Kidney capillary endothelial cell (primary cell): ENCODE results near the gene TCTA.
A peak's percentile ranks its signal among the peaks of the same experiment; 100 is the strongest.

Experiments used
- DNase-seq: peaks from one replicate; pipeline ENCODE4 v3.0.0-alpha.2; 2018; ENCODE audit warnings: low spot score

Gene TCTA

DNA sequence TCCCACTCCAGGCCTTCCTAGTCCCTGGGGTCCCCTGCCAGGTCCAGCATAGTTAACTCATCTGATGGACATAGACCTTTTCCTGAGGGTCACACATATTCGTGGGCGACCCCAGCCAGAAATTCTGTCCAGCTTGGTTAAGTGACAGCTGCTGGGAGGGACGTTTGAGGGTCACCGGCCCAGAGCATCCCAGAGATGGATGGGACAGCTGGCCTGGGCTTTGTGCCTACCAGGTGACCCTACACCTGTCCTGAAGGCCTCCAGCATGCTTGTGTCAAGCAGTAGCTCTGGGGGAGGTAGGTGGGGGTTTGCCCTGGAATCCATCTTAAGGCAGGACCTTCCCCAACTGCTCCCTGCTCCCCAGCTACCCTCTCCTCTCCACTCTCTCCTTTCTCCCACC lies 48.7 kb downstream of the TCTA start:
- DNase-seq = no peak

DNA sequence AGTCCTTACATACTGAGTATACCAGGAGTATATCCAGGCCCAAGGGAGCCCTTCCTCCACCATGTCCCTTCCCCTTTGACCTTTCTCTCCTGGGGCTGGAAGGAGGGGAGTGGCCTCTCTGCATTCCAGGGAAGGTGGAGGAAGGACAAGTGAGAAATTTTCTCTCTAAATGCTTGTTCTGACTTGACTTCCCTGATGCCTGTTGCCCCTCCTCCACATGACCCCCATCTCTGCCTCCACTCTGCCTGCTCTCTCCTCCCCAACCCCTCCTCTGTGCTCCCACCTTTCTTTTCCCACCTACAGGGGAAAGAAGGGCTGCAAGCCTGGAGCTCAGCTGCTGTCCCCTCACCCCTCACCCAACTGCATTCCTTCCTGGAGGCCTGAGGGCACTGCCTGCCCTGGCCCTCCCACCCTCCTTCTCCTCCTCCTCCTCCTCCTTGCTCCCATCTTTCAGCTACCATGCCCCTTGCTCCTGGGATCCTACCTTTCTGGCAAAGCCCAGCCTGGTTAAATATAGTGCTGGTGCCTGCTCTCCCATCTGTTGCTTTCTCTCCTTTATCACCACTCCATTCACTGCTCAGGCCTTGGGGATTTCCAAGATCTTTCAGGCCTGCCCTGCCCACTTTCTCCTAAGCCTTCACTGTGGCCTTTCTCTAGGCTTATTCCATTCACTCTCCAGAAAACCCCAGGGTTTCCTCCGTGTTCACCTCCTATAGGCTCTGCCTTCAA lies 49.4 kb downstream of the TCTA start:
- no peak for DNase-seq

GRCh38 chr3:49462222-49462621 lies 50.0 kb downstream of the TCTA start:
- peak; percentile 62 for DNase-seq

DNA sequence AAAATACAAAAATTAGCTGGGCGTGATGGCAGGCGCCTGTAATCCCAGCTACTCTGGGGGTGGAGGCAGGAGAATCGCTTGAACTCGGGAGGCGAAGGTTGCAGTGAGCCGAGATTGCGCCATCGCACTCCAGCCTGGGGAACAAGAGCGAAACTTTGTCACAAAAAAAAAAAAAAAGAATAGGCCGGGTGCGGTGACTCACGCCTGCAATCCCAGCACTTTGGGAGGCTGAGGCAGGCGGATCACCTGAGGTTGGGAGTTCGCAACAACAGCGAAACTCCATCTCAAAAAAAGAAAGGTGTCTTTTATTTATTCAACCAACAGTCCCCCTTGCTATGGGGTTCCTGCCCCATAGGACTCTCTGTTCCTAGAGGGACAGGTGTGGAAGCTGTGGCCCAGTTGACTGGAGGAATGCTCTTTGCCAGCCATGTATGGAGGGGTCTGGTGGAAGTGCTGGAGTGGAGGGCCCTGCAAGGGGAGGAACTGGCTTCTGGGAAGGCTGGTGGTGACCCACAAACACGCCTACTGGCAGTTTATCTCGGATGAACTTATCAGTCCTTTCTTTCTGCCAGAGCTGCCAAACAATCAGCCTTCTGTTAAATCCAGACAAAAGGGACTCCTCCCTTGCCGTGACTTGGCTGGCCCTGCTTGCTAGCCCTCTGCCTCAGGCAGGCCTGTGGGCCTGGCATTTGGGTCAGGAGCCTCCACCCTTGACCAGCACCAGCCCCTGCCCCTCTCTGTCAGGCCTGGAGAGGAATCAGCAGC lies 53.2 kb downstream of the TCTA start:
- DNase-seq = no peak
